GM20000 (cell line): Measurements from ENCODE around the gene TMEM115.

Experiments used
- DNase-seq: peaks from one replicate; pipeline ENCODE4 v3.0.0; 2012; ENCODE audit warnings: low spot score
- TF ChIP-seq, protein P1 (sequence below): IDR thresholded peaks from 2 replicates; pipeline ENCODE4 v1.5.1; 2012; ENCODE audit warnings: mild to moderate bottlenecking, control low read depth; ENCODE audit errors: extremely low read depth, missing control alignments

Gene TMEM115

DNA sequence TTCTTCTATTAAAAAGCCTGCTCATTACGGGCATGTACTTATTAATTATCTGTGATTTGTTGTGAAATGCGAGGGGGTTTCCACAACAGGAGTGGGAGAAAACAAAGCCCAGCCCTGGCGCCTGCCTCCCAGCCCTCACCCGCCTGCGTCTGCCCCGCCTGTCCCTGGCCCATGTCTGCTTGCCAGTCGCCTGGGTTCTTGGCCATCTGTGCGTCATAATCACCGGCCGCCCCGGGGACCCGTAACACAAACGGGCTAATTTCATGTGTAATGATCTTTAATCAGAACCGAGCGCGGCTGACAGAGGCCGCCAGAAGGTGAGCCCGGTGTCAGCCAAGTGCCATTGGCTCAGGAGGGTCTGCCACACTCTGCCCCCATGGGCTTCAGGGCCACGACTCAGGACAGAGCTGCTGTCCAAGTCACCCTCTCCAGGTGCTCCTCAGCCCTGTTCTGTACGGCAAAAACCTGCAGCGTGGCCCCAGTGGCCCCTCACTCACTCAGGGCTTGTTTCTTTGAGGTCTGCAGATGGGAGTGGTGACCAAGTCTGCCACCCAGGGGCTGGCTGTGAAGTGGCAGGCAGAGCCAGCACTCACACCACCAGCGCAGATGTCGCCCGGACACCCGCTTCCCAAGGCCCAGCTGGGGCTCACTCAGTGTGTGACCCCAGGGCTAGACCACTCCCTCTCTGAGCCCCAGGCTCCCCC lies 28.8 kb upstream of the TMEM115 start:
- TF ChIP-seq, protein P1, sequence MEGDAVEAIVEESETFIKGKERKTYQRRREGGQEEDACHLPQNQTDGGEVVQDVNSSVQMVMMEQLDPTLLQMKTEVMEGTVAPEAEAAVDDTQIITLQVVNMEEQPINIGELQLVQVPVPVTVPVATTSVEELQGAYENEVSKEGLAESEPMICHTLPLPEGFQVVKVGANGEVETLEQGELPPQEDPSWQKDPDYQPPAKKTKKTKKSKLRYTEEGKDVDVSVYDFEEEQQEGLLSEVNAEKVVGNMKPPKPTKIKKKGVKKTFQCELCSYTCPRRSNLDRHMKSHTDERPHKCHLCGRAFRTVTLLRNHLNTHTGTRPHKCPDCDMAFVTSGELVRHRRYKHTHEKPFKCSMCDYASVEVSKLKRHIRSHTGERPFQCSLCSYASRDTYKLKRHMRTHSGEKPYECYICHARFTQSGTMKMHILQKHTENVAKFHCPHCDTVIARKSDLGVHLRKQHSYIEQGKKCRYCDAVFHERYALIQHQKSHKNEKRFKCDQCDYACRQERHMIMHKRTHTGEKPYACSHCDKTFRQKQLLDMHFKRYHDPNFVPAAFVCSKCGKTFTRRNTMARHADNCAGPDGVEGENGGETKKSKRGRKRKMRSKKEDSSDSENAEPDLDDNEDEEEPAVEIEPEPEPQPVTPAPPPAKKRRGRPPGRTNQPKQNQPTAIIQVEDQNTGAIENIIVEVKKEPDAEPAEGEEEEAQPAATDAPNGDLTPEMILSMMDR: no peak
- DNase-seq: no peak

DNA sequence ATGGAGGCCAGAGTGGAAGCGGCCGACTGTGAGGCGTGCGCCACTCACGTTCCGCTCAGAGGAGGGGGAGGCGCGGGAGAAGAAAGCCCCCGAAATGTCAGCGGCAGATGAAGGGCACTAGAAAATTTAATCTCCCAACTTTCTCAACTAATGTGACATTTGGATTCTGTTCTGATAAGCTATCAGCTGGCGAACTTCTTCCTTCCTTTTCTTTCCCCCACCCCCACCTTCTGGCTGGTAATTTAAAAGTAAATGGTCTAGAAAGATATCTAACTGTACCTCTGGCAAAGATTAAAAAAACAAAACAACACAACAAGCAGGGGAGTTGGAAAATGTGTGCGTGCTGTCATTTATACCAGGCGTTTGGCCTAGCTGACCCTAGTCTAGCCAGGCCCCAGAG lies 26.4 kb upstream of the TMEM115 start:
- DNase-seq: no peak
- TF ChIP-seq, protein P1: no peak

DNA sequence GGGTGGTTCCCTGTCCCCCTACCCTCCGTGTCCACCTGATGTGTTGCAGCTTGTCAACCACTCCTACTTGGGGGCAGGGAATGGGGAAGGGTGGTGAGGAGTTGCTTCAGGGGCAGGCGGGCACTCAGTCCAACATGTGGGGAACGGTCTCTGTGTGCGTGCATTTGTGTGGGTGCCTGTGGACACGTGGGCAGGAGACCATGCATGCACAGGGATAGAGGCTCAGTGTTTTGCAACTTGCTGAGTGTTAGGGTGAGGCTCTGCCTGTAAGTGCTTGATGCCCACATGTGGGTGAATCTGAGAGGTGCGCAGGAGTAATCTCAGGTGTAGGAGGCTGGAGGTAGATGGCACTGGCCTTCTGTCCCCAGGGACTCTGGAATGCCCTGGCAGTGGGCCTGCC lies 24.4 kb upstream of the TMEM115 start:
- TF ChIP-seq, protein P1: no peak

DNA sequence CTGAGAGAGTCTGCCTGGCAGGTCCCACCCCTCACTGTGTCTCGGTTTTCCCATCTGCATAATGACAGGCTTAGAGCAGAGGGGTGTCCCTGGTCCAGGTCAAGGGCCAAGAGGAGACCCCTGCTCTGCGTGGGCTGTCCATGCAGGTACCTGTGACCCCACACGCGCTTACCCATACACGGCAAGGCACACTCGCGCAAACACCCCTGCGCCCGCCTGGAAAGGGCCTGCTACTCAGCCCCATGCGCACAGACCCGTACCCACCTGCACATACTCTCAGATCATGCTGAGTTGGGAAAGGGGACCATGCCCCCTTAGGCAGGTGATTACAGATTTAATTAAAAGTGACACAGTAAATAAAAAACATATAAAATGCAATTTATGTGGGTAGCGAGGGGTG lies 23.4 kb upstream of the TMEM115 start:
- TF ChIP-seq, protein P1: no peak
- DNase-seq: no peak

More for the DNA sequence above, 24.4 kb upstream of the TMEM115 start:
- no peak for DNase-seq

DNA sequence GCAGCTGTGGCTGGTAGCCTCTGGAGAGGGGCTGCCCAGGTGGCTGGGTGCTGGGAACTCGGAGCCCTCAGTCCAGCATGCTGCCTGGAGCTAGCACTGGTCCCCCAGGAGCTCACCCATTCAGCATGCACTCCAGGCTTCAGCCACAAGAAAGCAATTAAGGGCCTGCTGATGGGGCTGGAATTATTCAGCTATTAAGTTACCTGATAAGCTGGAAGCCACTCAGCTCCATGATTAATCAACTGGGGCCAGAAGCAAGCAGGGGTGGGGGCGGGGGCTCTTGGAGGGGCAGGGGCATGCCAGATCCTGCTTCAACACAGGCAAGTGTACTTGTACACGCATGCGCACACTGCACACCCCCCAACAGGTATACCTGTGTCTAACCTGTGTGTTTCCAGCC lies 22.1 kb upstream of the TMEM115 start:
- TF ChIP-seq, protein P1: no peak
- DNase-seq: no peak

DNA sequence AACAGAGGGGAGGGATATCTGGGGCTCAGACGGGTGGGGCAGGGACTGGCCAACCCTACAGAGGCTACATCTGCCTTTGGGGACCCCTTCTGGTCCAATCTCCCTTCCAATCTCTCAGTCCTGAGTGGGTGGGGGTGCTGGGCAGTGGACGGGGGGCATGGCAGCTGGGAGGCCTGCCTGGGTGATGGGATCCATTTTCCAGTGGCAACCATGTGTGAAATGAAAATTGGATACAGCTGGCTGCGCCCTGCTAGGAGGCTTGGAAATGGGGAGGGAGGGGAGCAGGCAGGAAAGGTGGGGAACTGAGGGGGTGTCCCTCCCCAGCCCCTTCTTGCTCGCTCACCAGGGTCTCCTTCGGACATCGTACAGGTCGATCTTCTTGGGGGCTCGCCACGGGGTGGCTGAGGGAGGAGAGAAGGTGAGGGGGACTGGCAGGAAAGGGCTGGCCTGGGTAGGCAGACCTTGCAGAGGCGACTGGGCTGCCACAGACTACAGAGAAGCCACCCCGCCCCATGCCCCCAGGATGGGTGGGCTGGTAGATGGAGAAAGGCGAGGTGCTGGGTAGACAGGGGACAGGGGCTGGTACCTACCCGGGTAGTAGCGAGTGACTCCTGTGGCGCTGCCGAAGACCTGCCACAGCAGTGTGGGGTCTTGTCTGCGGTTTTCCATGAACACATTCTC lies 21.2 kb upstream of the TMEM115 start:
- TF ChIP-seq, protein P1: no peak
- no peak for DNase-seq

DNA sequence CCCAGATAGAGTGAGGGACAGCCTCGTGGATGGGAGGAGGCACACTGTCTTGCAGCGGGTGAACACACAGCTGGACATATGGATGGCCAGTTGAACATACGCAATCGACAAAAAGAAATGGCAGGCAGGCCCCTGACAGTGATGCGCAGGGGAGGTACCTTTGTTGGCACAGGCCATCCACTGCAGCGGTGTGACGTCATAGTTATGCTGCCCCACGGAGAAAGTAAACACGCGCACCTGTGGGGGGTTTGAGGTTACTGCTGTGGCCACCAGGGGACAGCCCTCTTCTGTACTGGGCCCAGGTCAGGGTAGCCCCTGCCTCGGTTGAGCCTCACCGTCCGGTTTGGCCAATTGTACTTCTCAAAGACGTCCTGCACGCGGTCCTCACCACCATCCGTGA lies 19.4 kb upstream of the TMEM115 start:
- TF ChIP-seq, protein P1: no peak
- no peak for DNase-seq
